CD14-positive monocyte (primary cell): Measurements from ENCODE around the gene DYNC1I1. TPM values are rescaled to one million over a fixed set of nuclear protein-coding genes. Genes with fewer than 3 reads are reported as not detected.

ENCODE experiments used
- DNase-seq, 3 donors: peaks; one replicate each; pipeline ENCODE4 v3.0.0-alpha.2; 2011 to 2022
- H2AFZ ChIP-seq: 2 replicates; pipeline ENCODE4 v1.6.0; 2012; ENCODE audit warnings: mild to moderate bottlenecking, low read depth, low read length, inconsistent platforms; ENCODE audit not compliant: insufficient read depth, poor library complexity, severe bottlenecking
- H3K27ac ChIP-seq, 2 donors: 1 replicate in 1 of 2; 2 replicates in 1 of 2; pipeline ENCODE4 v1.5.1; 2012 to 2013; ENCODE audit warnings: low read length in 2 of 2, control low read depth in 1 of 2, inconsistent platforms in 1 of 2, low read depth in 1 of 2, mild to moderate bottlenecking in 1 of 2
- H3K27me3 ChIP-seq, 2 donors: one replicate each; pipeline versions ENCODE4 v1.6.0 to v1.6.1; 2011 to 2013; ENCODE audit warnings: low read length in 2 of 2; ENCODE audit not compliant: control insufficient read depth in 2 of 2, insufficient read depth in 2 of 2
- H3K36me3 ChIP-seq, 2 donors: replicated peaks in 1 of 2; 1 replicate in 1 of 2; 2 replicates in 1 of 2; pipeline versions ENCODE4 v1.5.1 to v1.6.1; 2012 to 2013; ENCODE audit warnings: low read length in 2 of 2, control low read depth in 1 of 2, inconsistent platforms in 1 of 2, mild to moderate bottlenecking in 1 of 2; ENCODE audit not compliant: insufficient read depth in 2 of 2, control insufficient read depth in 1 of 2
- H3K4me1 ChIP-seq, 2 donors: 1 replicate in 1 of 2; 2 replicates in 1 of 2; pipeline versions ENCODE4 v1.5.1 to v1.6.1; 2012 to 2013; ENCODE audit warnings: low read length in 2 of 2, control low read depth in 1 of 2, inconsistent platforms in 1 of 2, mild to moderate bottlenecking in 1 of 2, moderate library complexity in 1 of 2; ENCODE audit not compliant: insufficient read depth in 2 of 2, control insufficient read depth in 1 of 2
- H3K4me2 ChIP-seq: replicated peaks from 2 replicates; pipeline ENCODE3; 2012; ENCODE audit warnings: low read length, moderate library complexity, mild to moderate bottlenecking; ENCODE audit not compliant: poor library complexity, severe bottlenecking; ENCODE audit errors: extremely low read depth
- H3K4me3 ChIP-seq, 3 experiments: fragments of 200-600 bp in 1 of 3; sonication (generic) in 1 of 3; replicated peaks in 1 of 3; 1 replicate in 2 of 3; 2 replicates in 1 of 3; pipeline ENCODE4 v1.5.1; 2011 to 2013; ENCODE audit warnings: low read length in 3 of 3, mild to moderate bottlenecking in 3 of 3, control low read depth in 2 of 3, low read depth in 2 of 3, inconsistent platforms in 1 of 3, moderate library complexity in 1 of 3
- H3K79me2 ChIP-seq: 2 replicates; pipeline ENCODE4 v1.6.0; 2012; ENCODE audit warnings: mild to moderate bottlenecking, control low read depth, inconsistent platforms, low read length, moderate library complexity; ENCODE audit not compliant: insufficient read depth
- H3K9ac ChIP-seq: 2 replicates; pipeline ENCODE4 v1.6.0; 2017; ENCODE audit warnings: low read length, mild to moderate bottlenecking; ENCODE audit not compliant: insufficient read depth, poor library complexity, severe bottlenecking
- H3K9me3 ChIP-seq, 2 donors: replicated peaks in 1 of 2; 1 replicate in 1 of 2; 2 replicates in 1 of 2; pipeline versions ENCODE4 v1.5.1 to v1.6.1; 2012 to 2013; ENCODE audit warnings: low read length in 2 of 2, control low read depth in 1 of 2; ENCODE audit not compliant: control insufficient read depth in 1 of 2, insufficient read depth in 1 of 2
- H4K20me1 ChIP-seq: 2 replicates; pipeline ENCODE4 v1.6.0; 2012; ENCODE audit warnings: mild to moderate bottlenecking, low read length, control low read depth, moderate library complexity; ENCODE audit not compliant: insufficient read depth
- H3K27ac Mint-ChIP-seq, 7 donors: one replicate each; pipeline ENCODE4 v1.8.0; 2020; ENCODE audit warnings: mild to moderate bottlenecking in 7 of 7, mixed read lengths in 7 of 7, moderate library complexity in 6 of 7, inconsistent platforms in 2 of 7
- H3K27me3 Mint-ChIP-seq, 3 donors: one replicate each; pipeline ENCODE4 v1.8.0; 2021 to 2022; ENCODE audit warnings: low read depth in 3 of 3, mild to moderate bottlenecking in 3 of 3, mixed read lengths in 3 of 3, moderate library complexity in 3 of 3, inconsistent platforms in 1 of 3
- H3K36me3 Mint-ChIP-seq, 2 donors: one replicate each; pipeline ENCODE4 v1.8.0; 2020; ENCODE audit warnings: mixed read lengths in 2 of 2, inconsistent platforms in 1 of 2, mild to moderate bottlenecking in 1 of 2
- H3K4me1 Mint-ChIP-seq: one replicate; pipeline ENCODE4 v1.8.0; 2020; ENCODE audit warnings: mild to moderate bottlenecking, mixed read lengths
- H3K4me3 Mint-ChIP-seq, 2 donors: one replicate each; pipeline ENCODE4 v1.8.0; 2020; ENCODE audit warnings: mild to moderate bottlenecking in 2 of 2, mixed read lengths in 2 of 2, moderate library complexity in 1 of 2
- H3K9me3 Mint-ChIP-seq, 7 donors: one replicate each; pipeline ENCODE4 v1.8.0; 2020 to 2022; ENCODE audit warnings: mixed read lengths in 7 of 7, mild to moderate bottlenecking in 6 of 7, moderate library complexity in 6 of 7, inconsistent platforms in 2 of 7
- CTCF ChIP-seq: fragments of 200-600 bp; IDR thresholded peaks from one replicate; pipeline ENCODE4 v1.8.0; 2022; ENCODE audit warnings: antibody characterized with exemption, mild to moderate bottlenecking
- WGBS: methylation state at CpG from one replicate; pipeline ENCODE4 v1.1.5; 2013; ENCODE audit warnings: missing lambda C conversion rate; ENCODE audit not compliant: insufficient coverage; 5-methylcytosine and 5-hydroxymethylcytosine counted together
- intact Hi-C, 2 donors: fragments of 100-400 bp; cut with micrococcal nuclease; formaldehyde crosslinking; loops; one replicate each; pipeline versions ENCODE4 v1.15.0 to v1.15.1; 2023
- polyA plus RNA-seq, 3 donors: library from polyadenylated mRNA; depleted of rRNA in 1 of 3; unstranded in 2 of 3; stranded (reverse) in 1 of 3; fragments of 300-500 nt in 2 of 3; fragments of >200 nt in 1 of 3; fragmentation: Illumina TruSeq in 2 of 3; gene quantifications; 1 replicate in 2 of 3; 2 replicates in 1 of 3; pipeline ENCODE4 v1.2.3, GENCODE V29; 2012 to 2021

Gene DYNC1I1
- polyA plus RNA-seq, 3 donors, result not detected

DNA sequence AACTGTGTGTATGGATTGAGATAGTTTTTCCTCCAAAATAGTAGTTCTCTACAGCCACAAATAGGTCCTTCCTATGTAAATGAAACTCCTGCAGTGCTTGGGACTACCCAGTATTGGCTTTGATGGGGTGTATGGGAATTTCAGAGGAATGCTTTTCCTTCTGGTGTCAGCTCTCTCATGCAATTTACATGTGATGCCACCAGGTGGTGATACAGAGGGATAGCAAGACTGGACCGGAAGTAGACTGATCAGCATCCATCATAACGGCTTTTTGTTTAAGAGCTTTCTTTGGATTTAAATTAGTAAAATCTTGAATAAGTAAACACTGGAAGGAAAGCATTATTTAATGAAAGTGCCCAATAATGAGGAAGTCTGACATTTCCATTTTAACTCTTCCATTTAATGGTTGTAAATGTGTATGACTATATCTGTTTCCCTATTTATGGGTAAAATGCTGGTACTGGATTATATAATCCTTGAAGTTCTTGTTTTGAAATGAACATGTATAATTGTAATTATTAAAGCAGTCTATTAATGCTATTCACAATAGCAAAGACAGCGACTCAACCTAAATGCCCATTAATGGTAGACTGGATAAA lies 22.7 kb downstream of the DYNC1I1 start:
- Mint-ChIP-seq H3K27ac (no peak overlapping the region), H3K9me3 (no peaks in the 10 kb centered on the region), H3K4me3 (no peak overlapping the region), H3K27me3 (peaks cover 0 to 4% (median 0%) of the 10 kb centered on the region in 3 donors), H3K36me3 (no peaks in the 10 kb centered on the region), H3K4me1 (no peaks in the 10 kb centered on the region)
- Histone ChIP-seq H3K27me3 (no peaks in the 10 kb centered on the region), H3K9me3 (no peaks in the 10 kb centered on the region), H3K4me3 (no peak overlapping the region), H3K4me1 (no peaks in the 10 kb centered on the region), H2AFZ (no peak overlapping the region), H3K36me3 (no peaks in the 10 kb centered on the region), H4K20me1 (no peaks in the 10 kb centered on the region), H3K9ac (no peak overlapping the region), H3K27ac (no peak overlapping the region), H3K79me2 (no peaks in the 10 kb centered on the region), H3K4me2 (no peak overlapping the region)
- WGBS, result no CpG with 5 or more reads among the region's 3 CpGs
- DNase-seq, result peak in 1 of 3 donors; percentile 6
- intact Hi-C loops, result no loop called here
- peak; percentile 62 for TF ChIP-seq CTCF

- no peak for DNase-seq
- no CpG with 5 or more reads among the region's 1 CpG for WGBS
- Mint-ChIP-seq H3K27ac (no peak overlapping the region), H3K27me3 (peaks cover 0 to 6% (median 4%) of the 10 kb centered on the region in 3 donors), H3K9me3 (no peaks in the 10 kb centered on the region), H3K4me1 (no peaks in the 10 kb centered on the region), H3K4me3 (no peak overlapping the region), H3K36me3 (no peaks in the 10 kb centered on the region)
- no peaks in the 10 kb centered on the region for H3K36me3 ChIP-seq
- H4K20me1 ChIP-seq, result no peaks in the 10 kb centered on the region
- H2AFZ ChIP-seq, result no peak overlapping the region
- no peak overlapping the region for H3K4me2 ChIP-seq
- H3K27ac ChIP-seq, result no peak overlapping the region
- no peak overlapping the region for H3K9ac ChIP-seq
- no peaks in the 10 kb centered on the region for H3K79me2 ChIP-seq
- no peaks in the 10 kb centered on the region for H3K4me1 ChIP-seq
- H3K4me3 ChIP-seq, result no peak overlapping the region
- no peaks in the 10 kb centered on the region for H3K9me3 ChIP-seq
- intact Hi-C loops, result no loop called here
- TF ChIP-seq CTCF, result no peak
- peaks cover 0 to 2% of the 10 kb centered on the region in 2 donors for H3K27me3 ChIP-seq
These were observed 24.3 kb downstream of the DYNC1I1 start for GRCh38 chr7:95796617-95797016.
